Transverse colon (tissue), 4 donors: ENCODE data around the gene DDI1.

ENCODE experiments used
- EP300 ChIP-seq: sonication (generic); formaldehyde crosslinking; IDR thresholded peaks from one replicate; pipeline ENCODE4 v1.6.1; 2017; ENCODE audit warnings: antibody characterized with exemption, low read depth
- POLR2A ChIP-seq: fragments of 450-650 bp; IDR thresholded peaks from one replicate; pipeline ENCODE4 v1.6.1; 2016; ENCODE audit warnings: antibody characterized with exemption, mild to moderate bottlenecking, moderate library complexity
- POLR2AphosphoS5 ChIP-seq, 3 donors: sonication (generic); formaldehyde crosslinking; IDR thresholded peaks; one replicate each; pipeline ENCODE4 v1.6.1; 2016; ENCODE audit warnings: antibody characterized with exemption in 3 of 3
- TF ChIP-seq, protein P1 (sequence below), 5 experiments: fragments of 200-600 bp in 3 of 5; fragments of 450-650 bp in 2 of 5; sonication (generic) in 3 of 5; IDR thresholded peaks; 1 replicate in 2 of 5; 2 replicates in 3 of 5; pipeline ENCODE4 v1.5.1; 2016 to 2017; ENCODE audit warnings: antibody characterized with exemption in 5 of 5, inconsistent platforms in 3 of 5, mild to moderate bottlenecking in 2 of 5, moderate library complexity in 1 of 5

DNA sequence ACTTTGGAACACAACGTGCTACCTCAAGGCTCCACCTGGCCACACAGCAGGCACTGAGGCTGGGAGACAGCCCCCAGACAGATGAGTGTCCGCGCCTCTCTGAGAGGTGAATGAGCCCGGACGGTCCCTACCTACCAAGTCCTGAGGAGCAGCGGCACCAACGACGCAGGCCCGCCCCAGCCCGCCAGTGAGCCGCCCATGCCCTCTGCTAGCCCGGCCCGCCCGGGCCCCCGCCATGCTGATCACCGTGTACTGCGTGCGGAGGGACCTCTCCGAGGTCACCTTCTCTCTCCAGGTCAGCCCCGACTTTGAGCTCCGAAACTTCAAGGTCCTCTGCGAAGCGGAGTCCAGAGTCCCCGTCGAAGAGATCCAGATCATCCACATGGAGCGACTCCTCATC, at the start of gene DDI1:
- TF ChIP-seq, protein P1, sequence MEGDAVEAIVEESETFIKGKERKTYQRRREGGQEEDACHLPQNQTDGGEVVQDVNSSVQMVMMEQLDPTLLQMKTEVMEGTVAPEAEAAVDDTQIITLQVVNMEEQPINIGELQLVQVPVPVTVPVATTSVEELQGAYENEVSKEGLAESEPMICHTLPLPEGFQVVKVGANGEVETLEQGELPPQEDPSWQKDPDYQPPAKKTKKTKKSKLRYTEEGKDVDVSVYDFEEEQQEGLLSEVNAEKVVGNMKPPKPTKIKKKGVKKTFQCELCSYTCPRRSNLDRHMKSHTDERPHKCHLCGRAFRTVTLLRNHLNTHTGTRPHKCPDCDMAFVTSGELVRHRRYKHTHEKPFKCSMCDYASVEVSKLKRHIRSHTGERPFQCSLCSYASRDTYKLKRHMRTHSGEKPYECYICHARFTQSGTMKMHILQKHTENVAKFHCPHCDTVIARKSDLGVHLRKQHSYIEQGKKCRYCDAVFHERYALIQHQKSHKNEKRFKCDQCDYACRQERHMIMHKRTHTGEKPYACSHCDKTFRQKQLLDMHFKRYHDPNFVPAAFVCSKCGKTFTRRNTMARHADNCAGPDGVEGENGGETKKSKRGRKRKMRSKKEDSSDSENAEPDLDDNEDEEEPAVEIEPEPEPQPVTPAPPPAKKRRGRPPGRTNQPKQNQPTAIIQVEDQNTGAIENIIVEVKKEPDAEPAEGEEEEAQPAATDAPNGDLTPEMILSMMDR (IDR thresholded peaks at IDR 0.05): no peak
- TF ChIP-seq POLR2AphosphoS5 (IDR thresholded peaks at IDR 0.05) (no peak), POLR2A (no peak), EP300 (no peak)
